SK-N-SH (cell line): Measurements from ENCODE around the gene DYRK1A. TPM values are rescaled to one million over a fixed set of nuclear protein-coding genes. Genes with fewer than 3 reads are reported as not detected.

Experiments used
- ELF1 ChIP-seq: IDR thresholded peaks from 2 replicates; pipeline ENCODE4 v1.4.0; 2012
- EP300 ChIP-seq, 2 experiments: IDR thresholded peaks; 2 replicates each; pipeline versions ENCODE4 v1.4.0 to v1.6.1; 2012; ENCODE audit warnings: borderline replicate concordance in 1 of 2, low read depth in 1 of 2, low read length in 1 of 2
- EZH2phosphoT487 ChIP-seq: fragments of 200-600 bp; sonication (generic); IDR thresholded peaks from 2 replicates; pipeline ENCODE4 v1.6.1; 2017; ENCODE audit warnings: low read depth, mixed run types, mild to moderate bottlenecking, antibody characterized with exemption, moderate library complexity, borderline replicate concordance
- FOSL2 ChIP-seq: IDR thresholded peaks from 2 replicates; pipeline ENCODE4 v1.4.0; 2012; ENCODE audit warnings: low read depth, mild to moderate bottlenecking, moderate library complexity, borderline replicate concordance
- FOXM1 ChIP-seq: IDR thresholded peaks from 2 replicates; pipeline ENCODE4 v1.4.0; 2012; ENCODE audit warnings: low read depth, mild to moderate bottlenecking
- GATA2 ChIP-seq: sonication (generic); formaldehyde crosslinking; IDR thresholded peaks from 2 replicates; pipeline ENCODE4 v1.5.0; 2020; ENCODE audit warnings: mild to moderate bottlenecking, missing genetic modification reagents
- MEF2A ChIP-seq: IDR thresholded peaks from 2 replicates; pipeline ENCODE4 v1.4.0; 2012; ENCODE audit warnings: low read depth, borderline replicate concordance
- POLR2AphosphoS5 ChIP-seq: IDR thresholded peaks from 2 replicates; pipeline ENCODE4 v1.6.1; 2012; ENCODE audit warnings: low read depth, low read length
- RCOR1 ChIP-seq: fragments of 150-350 bp; IDR thresholded peaks from 2 replicates; pipeline ENCODE4 v1.6.1; 2017; ENCODE audit warnings: antibody characterized with exemption, low read length
- RFX5 ChIP-seq: IDR thresholded peaks from 2 replicates; pipeline ENCODE4 v1.6.1; 2012; ENCODE audit warnings: mild to moderate bottlenecking, improper control_type of control experiment, low read length
- SIN3A ChIP-seq: IDR thresholded peaks from 2 replicates; pipeline ENCODE4 v1.6.1; 2012; ENCODE audit warnings: low read depth, mild to moderate bottlenecking, low read length, moderate library complexity, borderline replicate concordance
- TAF1 ChIP-seq: IDR thresholded peaks from 2 replicates; pipeline ENCODE4 v1.6.1; 2012; ENCODE audit warnings: low read depth, mild to moderate bottlenecking, low read length, moderate library complexity, borderline replicate concordance
- TCF12 ChIP-seq: IDR thresholded peaks from 2 replicates; pipeline ENCODE4 v1.4.0; 2012
- ZBTB33 ChIP-seq: IDR thresholded peaks from 2 replicates; pipeline ENCODE4 v1.4.0; 2012; ENCODE audit warnings: low read depth, borderline replicate concordance
- polyA plus RNA-seq, 3 experiments: library from polyadenylated mRNA; depleted of rRNA; stranded (reverse); fragments of >200 nt; gene quantifications; 2 replicates each; pipeline ENCODE4 v1.2.3, GENCODE V29; 2012
- TF ChIP-seq, protein P1 (sequence below): fragments of 200-600 bp; sonication (generic); IDR thresholded peaks from 2 replicates; pipeline ENCODE4 v1.6.1; 2017; ENCODE audit warnings: antibody characterized with exemption, mild to moderate bottlenecking, moderate library complexity
- TF ChIP-seq, protein P2 (sequence below): IDR thresholded peaks from 2 replicates; pipeline ENCODE4 v1.4.0; 2012; ENCODE audit warnings: low read depth, borderline replicate concordance

Gene DYRK1A
- polyA plus RNA-seq, 1 of the 3 experiments (the other 2 are of a cell fraction), result 19.3 TPM

DNA sequence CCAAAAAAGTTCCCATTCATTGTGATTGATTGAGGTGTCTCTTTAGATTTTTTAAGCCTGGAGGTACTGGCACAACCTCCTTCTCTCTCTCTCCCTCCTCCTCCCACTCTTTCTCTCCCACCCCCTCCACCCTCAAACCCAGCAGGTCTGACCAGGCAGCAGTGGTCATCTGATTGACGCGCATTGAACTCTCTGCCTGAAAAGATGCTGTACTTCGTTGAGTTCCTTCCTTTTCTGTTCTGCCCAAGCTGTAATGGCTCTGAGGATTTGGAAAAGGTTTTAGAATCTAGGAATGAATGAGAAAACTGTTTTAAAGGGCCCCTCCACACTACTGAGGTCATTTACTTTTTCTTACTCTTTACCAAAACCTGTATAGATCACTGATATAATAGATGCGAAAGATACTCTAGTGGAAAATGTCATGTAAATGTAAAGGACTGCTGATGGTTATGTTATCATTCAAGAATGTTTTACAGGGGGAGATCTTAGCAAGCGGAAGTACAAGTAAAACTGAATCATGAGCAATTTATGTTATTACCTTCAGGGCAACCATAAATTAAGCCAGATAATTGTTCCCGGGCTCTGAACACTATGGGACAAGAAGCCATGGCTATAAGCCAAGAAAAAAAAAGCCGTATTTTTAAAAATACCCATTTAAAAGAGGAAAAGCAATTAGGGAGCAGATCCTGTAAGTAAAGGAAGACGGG, 25.2 kb upstream of the DYRK1A start (continued):
- TF ChIP-seq RFX5, result no peak
- TF ChIP-seq TCF12, result peak; percentile 60
- no peak for TF ChIP-seq SIN3A
- TF ChIP-seq, protein P1, sequence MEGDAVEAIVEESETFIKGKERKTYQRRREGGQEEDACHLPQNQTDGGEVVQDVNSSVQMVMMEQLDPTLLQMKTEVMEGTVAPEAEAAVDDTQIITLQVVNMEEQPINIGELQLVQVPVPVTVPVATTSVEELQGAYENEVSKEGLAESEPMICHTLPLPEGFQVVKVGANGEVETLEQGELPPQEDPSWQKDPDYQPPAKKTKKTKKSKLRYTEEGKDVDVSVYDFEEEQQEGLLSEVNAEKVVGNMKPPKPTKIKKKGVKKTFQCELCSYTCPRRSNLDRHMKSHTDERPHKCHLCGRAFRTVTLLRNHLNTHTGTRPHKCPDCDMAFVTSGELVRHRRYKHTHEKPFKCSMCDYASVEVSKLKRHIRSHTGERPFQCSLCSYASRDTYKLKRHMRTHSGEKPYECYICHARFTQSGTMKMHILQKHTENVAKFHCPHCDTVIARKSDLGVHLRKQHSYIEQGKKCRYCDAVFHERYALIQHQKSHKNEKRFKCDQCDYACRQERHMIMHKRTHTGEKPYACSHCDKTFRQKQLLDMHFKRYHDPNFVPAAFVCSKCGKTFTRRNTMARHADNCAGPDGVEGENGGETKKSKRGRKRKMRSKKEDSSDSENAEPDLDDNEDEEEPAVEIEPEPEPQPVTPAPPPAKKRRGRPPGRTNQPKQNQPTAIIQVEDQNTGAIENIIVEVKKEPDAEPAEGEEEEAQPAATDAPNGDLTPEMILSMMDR, result no peak
- TF ChIP-seq ZBTB33, result 0 out of 2 replicates have a peak, but pooled peaks have one; percentile 27
- TF ChIP-seq POLR2AphosphoS5, result no peak; the same call in 1 of the 2 replicates
- TF ChIP-seq GATA2, result peak; percentile 51; the same call in 1 of the 2 replicates
- TF ChIP-seq, protein P2, sequence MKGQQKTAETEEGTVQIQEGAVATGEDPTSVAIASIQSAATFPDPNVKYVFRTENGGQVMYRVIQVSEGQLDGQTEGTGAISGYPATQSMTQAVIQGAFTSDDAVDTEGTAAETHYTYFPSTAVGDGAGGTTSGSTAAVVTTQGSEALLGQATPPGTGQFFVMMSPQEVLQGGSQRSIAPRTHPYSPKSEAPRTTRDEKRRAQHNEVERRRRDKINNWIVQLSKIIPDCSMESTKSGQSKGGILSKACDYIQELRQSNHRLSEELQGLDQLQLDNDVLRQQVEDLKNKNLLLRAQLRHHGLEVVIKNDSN, result no peak
- peak; percentile 75; the same call in 1 of the 2 replicates for TF ChIP-seq RCOR1
- no peak for TF ChIP-seq TAF1
- peak; percentile 44 to 86; a peak in 3 of 4 replicates for TF ChIP-seq EP300 (IDR thresholded peaks at IDR 0.05; ENCODE audit: borderline replicate concordance in 1 of 2, low read depth in 1 of 2, low read length in 1 of 2)
- no peak for TF ChIP-seq MEF2A
- TF ChIP-seq ELF1, result 0 out of 2 replicates have a peak, but pooled peaks have one; percentile 29
- TF ChIP-seq FOSL2, result no peak; the same call in 1 of the 2 replicates
- TF ChIP-seq FOXM1, result no peak
- no peak for TF ChIP-seq EZH2phosphoT487
